OCI-LY3 (cell line): ENCODE measurements around the gene PRKCE.
"Not testable (repeated sequence)": the region's sequence is repeated elsewhere in the genome, so short reads cannot be mapped to it uniquely, and the experiment has no call there.

ENCODE experiments used
- EZH2phosphoT487 ChIP-seq: fragments of 200-600 bp; shearing (Covaris generic); IDR thresholded peaks from 2 replicates; pipeline ENCODE4 v1.6.1; 2018; ENCODE audit warnings: antibody characterized with exemption, mixed run types, low read depth
- TF ChIP-seq, protein P1 (sequence below): fragments of 200-600, 300-600 bp; sonication (generic); IDR thresholded peaks from 2 replicates; pipeline ENCODE4 v1.5.1; 2014; ENCODE audit warnings: antibody characterized with exemption, low read length, low read depth

GRCh38 chr2:45695480-45696007, 44.1 kb downstream of the PRKCE start:
- TF ChIP-seq, protein P1, sequence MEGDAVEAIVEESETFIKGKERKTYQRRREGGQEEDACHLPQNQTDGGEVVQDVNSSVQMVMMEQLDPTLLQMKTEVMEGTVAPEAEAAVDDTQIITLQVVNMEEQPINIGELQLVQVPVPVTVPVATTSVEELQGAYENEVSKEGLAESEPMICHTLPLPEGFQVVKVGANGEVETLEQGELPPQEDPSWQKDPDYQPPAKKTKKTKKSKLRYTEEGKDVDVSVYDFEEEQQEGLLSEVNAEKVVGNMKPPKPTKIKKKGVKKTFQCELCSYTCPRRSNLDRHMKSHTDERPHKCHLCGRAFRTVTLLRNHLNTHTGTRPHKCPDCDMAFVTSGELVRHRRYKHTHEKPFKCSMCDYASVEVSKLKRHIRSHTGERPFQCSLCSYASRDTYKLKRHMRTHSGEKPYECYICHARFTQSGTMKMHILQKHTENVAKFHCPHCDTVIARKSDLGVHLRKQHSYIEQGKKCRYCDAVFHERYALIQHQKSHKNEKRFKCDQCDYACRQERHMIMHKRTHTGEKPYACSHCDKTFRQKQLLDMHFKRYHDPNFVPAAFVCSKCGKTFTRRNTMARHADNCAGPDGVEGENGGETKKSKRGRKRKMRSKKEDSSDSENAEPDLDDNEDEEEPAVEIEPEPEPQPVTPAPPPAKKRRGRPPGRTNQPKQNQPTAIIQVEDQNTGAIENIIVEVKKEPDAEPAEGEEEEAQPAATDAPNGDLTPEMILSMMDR = not testable (repeated sequence)
- not testable (repeated sequence) for TF ChIP-seq EZH2phosphoT487
